Esophagus squamous epithelium (tissue), 4 donors: ENCODE results near the gene GABRA4.

Experiments
- POLR2A ChIP-seq, 4 donors: fragments of 450-650 bp; IDR thresholded peaks; one replicate each; pipeline ENCODE4 v1.6.1; 2017; ENCODE audit warnings: antibody characterized with exemption in 4 of 4, mild to moderate bottlenecking in 4 of 4, moderate library complexity in 3 of 4
- TF ChIP-seq, protein P1 (sequence below), 6 experiments: fragments of 450-650 bp in 4 of 6; fragments of 200-600 bp in 2 of 6; sonication (generic) in 2 of 6; IDR thresholded peaks; one replicate each; pipeline ENCODE4 v1.5.1; 2016 to 2019; ENCODE audit warnings: antibody characterized with exemption in 6 of 6, mild to moderate bottlenecking in 4 of 6, moderate library complexity in 4 of 6

DNA sequence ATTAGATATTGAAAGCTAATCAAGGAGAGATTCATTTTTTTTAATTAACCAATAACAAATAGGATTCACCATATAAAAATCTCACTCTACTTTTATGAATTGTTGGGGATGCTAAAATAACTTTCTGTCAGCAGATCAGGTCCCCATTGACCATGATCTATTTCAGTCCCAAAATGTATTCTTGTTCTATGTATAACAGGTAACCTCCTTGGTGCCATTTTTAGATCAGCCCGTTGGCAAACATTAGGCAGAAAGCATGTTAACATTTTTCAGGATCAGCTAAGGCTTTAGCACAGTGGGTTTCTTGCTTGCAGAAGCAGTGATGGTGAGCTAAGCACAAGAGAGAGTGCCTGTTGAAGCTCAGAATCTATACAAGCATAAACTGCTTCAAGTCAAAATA is 43.6 kb downstream of the GABRA4 start:
- no peak for TF ChIP-seq POLR2A (IDR thresholded peaks at IDR 0.05)
- TF ChIP-seq, protein P1, sequence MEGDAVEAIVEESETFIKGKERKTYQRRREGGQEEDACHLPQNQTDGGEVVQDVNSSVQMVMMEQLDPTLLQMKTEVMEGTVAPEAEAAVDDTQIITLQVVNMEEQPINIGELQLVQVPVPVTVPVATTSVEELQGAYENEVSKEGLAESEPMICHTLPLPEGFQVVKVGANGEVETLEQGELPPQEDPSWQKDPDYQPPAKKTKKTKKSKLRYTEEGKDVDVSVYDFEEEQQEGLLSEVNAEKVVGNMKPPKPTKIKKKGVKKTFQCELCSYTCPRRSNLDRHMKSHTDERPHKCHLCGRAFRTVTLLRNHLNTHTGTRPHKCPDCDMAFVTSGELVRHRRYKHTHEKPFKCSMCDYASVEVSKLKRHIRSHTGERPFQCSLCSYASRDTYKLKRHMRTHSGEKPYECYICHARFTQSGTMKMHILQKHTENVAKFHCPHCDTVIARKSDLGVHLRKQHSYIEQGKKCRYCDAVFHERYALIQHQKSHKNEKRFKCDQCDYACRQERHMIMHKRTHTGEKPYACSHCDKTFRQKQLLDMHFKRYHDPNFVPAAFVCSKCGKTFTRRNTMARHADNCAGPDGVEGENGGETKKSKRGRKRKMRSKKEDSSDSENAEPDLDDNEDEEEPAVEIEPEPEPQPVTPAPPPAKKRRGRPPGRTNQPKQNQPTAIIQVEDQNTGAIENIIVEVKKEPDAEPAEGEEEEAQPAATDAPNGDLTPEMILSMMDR (IDR thresholded peaks at IDR 0.05) = no peak
